ENCODE results near the gene PRH2.

The PRH2 gene

GRCh38 chr12:10960211-10960610 lies 31.2 kb downstream of the PRH2 start:
- no peak for DNase-seq (ENCODE audit: low read depth)

DNA sequence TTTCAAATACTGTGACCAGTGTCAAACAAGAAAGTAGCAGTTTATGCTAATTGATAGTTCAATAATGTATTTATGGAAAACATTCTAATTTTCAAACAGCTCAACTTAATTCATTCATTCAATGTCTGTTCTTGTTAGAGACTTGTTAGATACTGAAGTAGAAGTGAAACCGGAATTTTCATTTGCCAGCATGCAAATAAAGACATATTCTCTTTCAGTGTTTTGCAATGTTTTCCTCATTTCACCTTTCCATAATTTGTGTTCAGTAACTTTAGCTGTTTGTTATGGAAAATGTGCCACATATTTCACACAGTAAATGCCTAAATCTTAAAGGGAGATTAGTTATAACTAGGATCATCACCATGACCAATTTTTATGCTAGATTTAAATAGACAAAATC lies 36.4 kb downstream of the PRH2 start:
- no peak for DNase-seq (ENCODE audit: low read depth)

- no peak for DNase-seq (ENCODE audit: low read depth)
Measured at GRCh38 chr12:10966314-10966713, 37.3 kb downstream of the PRH2 start.

DNA sequence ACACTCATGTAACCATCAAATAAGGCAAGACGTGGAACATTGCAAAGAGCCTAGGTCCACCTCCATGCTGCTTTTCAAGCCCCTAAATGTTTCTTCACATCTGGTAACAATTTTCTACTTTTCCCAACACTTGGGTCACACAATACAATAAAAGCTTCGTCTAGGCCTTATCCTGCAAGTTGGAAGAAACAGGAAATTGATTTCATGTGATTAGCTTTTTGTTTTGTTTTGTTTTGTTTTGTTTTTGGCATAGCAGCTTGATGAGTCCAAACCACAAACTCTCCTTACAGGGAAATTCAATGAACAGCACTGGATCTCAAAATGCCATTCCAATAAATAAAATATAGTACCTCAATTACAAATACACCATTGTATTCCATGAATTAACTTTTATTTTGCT lies 38.4 kb downstream of the PRH2 start:
- no peak for DNase-seq (ENCODE audit: low read depth)

GRCh38 chr12:10968765-10969456 lies 39.9 kb downstream of the PRH2 start:
- no peak for DNase-seq (ENCODE audit: low read depth)

GRCh38 chr12:10974965-10975364 lies 45.9 kb downstream of the PRH2 start:
- DNase-seq (ENCODE audit: low read depth) = no peak

GRCh38 chr12:10982244-10982643 lies 53.2 kb downstream of the PRH2 start:
- no peak for DNase-seq (ENCODE audit: low read depth)
